Measurements from ENCODE around the gene KCNC1. TPM values are rescaled to one million over a fixed set of nuclear protein-coding genes. Genes with fewer than 3 reads are reported as not detected.

Gene KCNC1
- total RNA-seq, 1 experiment from 2014 or later = 0.20 TPM

GRCh38 chr11:17786824-17787525, 52.4 kb downstream of the KCNC1 start (continued):
- no peak for TF ChIP-seq SMAD4 (CRISPR knock-in tag; IDR thresholded peaks at IDR 0.05)
- TF ChIP-seq TCF7 (CRISPR knock-in tag; IDR thresholded peaks at IDR 0.05; ENCODE audit: low read depth) = no peak
- TF ChIP-seq AFF4 (CRISPR knock-in tag; IDR thresholded peaks at IDR 0.05; ENCODE audit: borderline replicate concordance) = no peak
- no peak for TF ChIP-seq ZBTB21 (CRISPR knock-in tag; IDR thresholded peaks at IDR 0.05; ENCODE audit: borderline replicate concordance)
- TF ChIP-seq ATF1 (CRISPR knock-in tag; IDR thresholded peaks at IDR 0.05) = no peak
- TF ChIP-seq GRHL2 (CRISPR knock-in tag; IDR thresholded peaks at IDR 0.05; ENCODE audit: insufficient replicate concordance, severe bottlenecking) = no peak
- TF ChIP-seq JAZF1 (CRISPR knock-in tag; IDR thresholded peaks at IDR 0.05) = no peak
- TF ChIP-seq ESRRA (CRISPR knock-in tag; IDR thresholded peaks at IDR 0.05; ENCODE audit: borderline replicate concordance) = no peak
- no peak for TF ChIP-seq NFYB (CRISPR knock-in tag; conservative IDR thresholded peaks at IDR 0.05; ENCODE audit: low read depth)
- no peak for TF ChIP-seq ATF6 (CRISPR knock-in tag; IDR thresholded peaks at IDR 0.05)
- TF ChIP-seq ATF2 (CRISPR knock-in tag; IDR thresholded peaks at IDR 0.05; ENCODE audit: borderline replicate concordance, low read depth) = no peak
- TF ChIP-seq EMX1 (CRISPR knock-in tag; IDR thresholded peaks at IDR 0.05) = no peak
- TF ChIP-seq ZNF121 (CRISPR knock-in tag; IDR thresholded peaks at IDR 0.05) = no peak

- ChIA-PET CTCF (interaction anchor here (1.3 kb wide), 1 partner anchor 191 kb away, joined by 3 read pairs; no protein-coding TSS in a partner anchor), POLR2A (no interaction called here)
- no peaks in the 10 kb centered on the region for H3K36me3 Mint-ChIP-seq
- no peak overlapping the region for H3K4me3 Mint-ChIP-seq
- no peak for ATAC-seq
- H3K27me3 Mint-ChIP-seq (ENCODE audit: low read depth) = no peaks in the 10 kb centered on the region
- DNase-seq (ENCODE audit: low spot score) = no peak
- H3K9me3 Mint-ChIP-seq = no peaks in the 10 kb centered on the region
- H3K27ac Mint-ChIP-seq = no peak overlapping the region
- no peaks in the 10 kb centered on the region for H3K4me1 Mint-ChIP-seq
- TF ChIP-seq ZNF138 (CRISPR knock-in tag; conservative IDR thresholded peaks at IDR 0.05) = no peak
- no peak for TF ChIP-seq ZNF671 (CRISPR knock-in tag; IDR thresholded peaks at IDR 0.05)
- TF ChIP-seq CREM (CRISPR knock-in tag; IDR thresholded peaks at IDR 0.05) = no peak
- no peak for TF ChIP-seq CREB1 (CRISPR knock-in tag; IDR thresholded peaks at IDR 0.05)
- TF ChIP-seq FOXP4 (CRISPR knock-in tag; IDR thresholded peaks at IDR 0.05) = no peak
- TF ChIP-seq PRDM15 (CRISPR knock-in tag; IDR thresholded peaks at IDR 0.05) = no peak
- TF ChIP-seq SMAD3 (CRISPR knock-in tag; IDR thresholded peaks at IDR 0.05; ENCODE audit: borderline replicate concordance) = no peak
- no peak for TF ChIP-seq ZNF232 (CRISPR knock-in tag; IDR thresholded peaks at IDR 0.05)
- TF ChIP-seq CBFB (CRISPR knock-in tag; IDR thresholded peaks at IDR 0.05; ENCODE audit: low read depth) = no peak
Observed at GRCh38 chr11:17788084-17788483, 53.5 kb downstream of the KCNC1 start.
